Adipocyte (in vitro differentiated cells): ENCODE data around the gene URGCP.
"Not testable (repeated sequence)": the region's sequence is repeated elsewhere in the genome, so short reads cannot be mapped to it uniquely, and the experiment has no call there.

ENCODE experiments used
- DNase-seq: peaks from one replicate; pipeline ENCODE4 v3.0.0-alpha.2; 2015; ENCODE audit warnings: low read depth
- H3K27me3 ChIP-seq: replicated peaks from 2 replicates; pipeline ENCODE4 v1.7.0; 2013; ENCODE audit warnings: mild to moderate bottlenecking, low read length, moderate library complexity; ENCODE audit not compliant: control insufficient read depth, insufficient read depth
- H3K36me3 ChIP-seq: 2 replicates; pipeline ENCODE4 v1.7.0; 2013; ENCODE audit warnings: low read length, mild to moderate bottlenecking, moderate library complexity; ENCODE audit not compliant: control insufficient read depth, insufficient read depth, severe bottlenecking
- H3K4me1 ChIP-seq: 2 replicates; pipeline ENCODE4 v1.7.0; 2013; ENCODE audit warnings: mild to moderate bottlenecking, low read length, moderate library complexity; ENCODE audit not compliant: control insufficient read depth, insufficient read depth
- H3K4me3 ChIP-seq: 2 replicates; pipeline ENCODE4 v1.7.0; 2013; ENCODE audit warnings: mild to moderate bottlenecking, low read length, moderate library complexity
- H3K9ac ChIP-seq: 2 replicates; pipeline ENCODE4 v1.7.0; 2013; ENCODE audit warnings: mild to moderate bottlenecking, low read length, moderate library complexity
- H3K9me3 ChIP-seq: 2 replicates; pipeline ENCODE4 v1.7.0; 2013; ENCODE audit warnings: mild to moderate bottlenecking, low read length, moderate library complexity; ENCODE audit not compliant: control insufficient read depth

URGCP gene

GRCh38 chr7:43847496-43847895 is 58.9 kb downstream of the URGCP start:
- no peak for DNase-seq
- H3K9ac ChIP-seq, result no peak overlapping the region
- no peaks in the 10 kb centered on the region for H3K4me1 ChIP-seq
- no peak overlapping the region for H3K4me3 ChIP-seq
- H3K27me3 ChIP-seq, result no peaks in the 10 kb centered on the region
- H3K36me3 ChIP-seq, result no peaks in the 10 kb centered on the region
- H3K9me3 ChIP-seq, result no peaks in the 10 kb centered on the region

GRCh38 chr7:43844662-43845061 is 61.7 kb downstream of the URGCP start:
- H3K9ac ChIP-seq, result no peak overlapping the region
- no peaks in the 10 kb centered on the region for H3K4me1 ChIP-seq
- no peak for DNase-seq

GRCh38 chr7:43844257-43844656 is 62.1 kb downstream of the URGCP start:
- Histone ChIP-seq H3K36me3 (no peaks in the 10 kb centered on the region), H3K4me1 (no peaks in the 10 kb centered on the region), H3K27me3 (no peaks in the 10 kb centered on the region), H3K9me3 (no peaks in the 10 kb centered on the region), H3K4me3 (no peak overlapping the region), H3K9ac (no peak overlapping the region)
- DNase-seq, result no peak

More at GRCh38 chr7:43844662-43845061, 61.7 kb downstream of the URGCP start:
- Histone ChIP-seq H3K27me3 (no peaks in the 10 kb centered on the region), H3K4me3 (no peak overlapping the region), H3K9me3 (no peaks in the 10 kb centered on the region), H3K36me3 (no peaks in the 10 kb centered on the region)

DNA sequence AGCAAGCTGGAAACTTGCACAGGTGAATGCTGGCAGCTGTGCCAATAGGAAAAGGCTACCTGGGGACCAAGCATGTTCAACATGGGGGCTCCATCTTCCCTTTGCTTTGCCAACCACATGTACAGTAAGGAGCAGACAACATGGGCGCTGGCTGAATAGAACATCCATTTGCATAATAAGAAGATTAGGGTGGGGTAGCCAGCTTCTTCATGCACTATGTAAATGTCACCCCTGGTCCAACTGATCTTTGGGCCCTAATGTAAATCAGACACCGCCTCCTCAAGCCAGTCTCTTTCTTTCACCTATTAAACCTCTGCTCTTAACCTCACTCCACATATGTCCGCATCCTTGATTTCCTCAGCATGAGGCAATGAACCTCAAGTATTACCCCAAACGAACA is 63.1 kb downstream of the URGCP start:
- H3K9me3 ChIP-seq, result no peaks in the 10 kb centered on the region
- peaks cover 4% of the 10 kb centered on the region for H3K4me1 ChIP-seq
- no peak overlapping the region for H3K9ac ChIP-seq
- no peaks in the 10 kb centered on the region for H3K36me3 ChIP-seq
- no peak overlapping the region for H3K4me3 ChIP-seq
- no peak for DNase-seq
- no peaks in the 10 kb centered on the region for H3K27me3 ChIP-seq

- Histone ChIP-seq H3K9ac (peak overlapping the region; percentile 84), H3K36me3 (no peaks in the 10 kb centered on the region), H3K4me1 (peaks cover 4% of the 10 kb centered on the region), H3K4me3 (peak overlapping the region; percentile 74), H3K9me3 (no peaks in the 10 kb centered on the region), H3K27me3 (no peaks in the 10 kb centered on the region)
- no peak for DNase-seq
These were observed 68.2 kb downstream of the URGCP start for GRCh38 chr7:43838201-43838658.

DNA sequence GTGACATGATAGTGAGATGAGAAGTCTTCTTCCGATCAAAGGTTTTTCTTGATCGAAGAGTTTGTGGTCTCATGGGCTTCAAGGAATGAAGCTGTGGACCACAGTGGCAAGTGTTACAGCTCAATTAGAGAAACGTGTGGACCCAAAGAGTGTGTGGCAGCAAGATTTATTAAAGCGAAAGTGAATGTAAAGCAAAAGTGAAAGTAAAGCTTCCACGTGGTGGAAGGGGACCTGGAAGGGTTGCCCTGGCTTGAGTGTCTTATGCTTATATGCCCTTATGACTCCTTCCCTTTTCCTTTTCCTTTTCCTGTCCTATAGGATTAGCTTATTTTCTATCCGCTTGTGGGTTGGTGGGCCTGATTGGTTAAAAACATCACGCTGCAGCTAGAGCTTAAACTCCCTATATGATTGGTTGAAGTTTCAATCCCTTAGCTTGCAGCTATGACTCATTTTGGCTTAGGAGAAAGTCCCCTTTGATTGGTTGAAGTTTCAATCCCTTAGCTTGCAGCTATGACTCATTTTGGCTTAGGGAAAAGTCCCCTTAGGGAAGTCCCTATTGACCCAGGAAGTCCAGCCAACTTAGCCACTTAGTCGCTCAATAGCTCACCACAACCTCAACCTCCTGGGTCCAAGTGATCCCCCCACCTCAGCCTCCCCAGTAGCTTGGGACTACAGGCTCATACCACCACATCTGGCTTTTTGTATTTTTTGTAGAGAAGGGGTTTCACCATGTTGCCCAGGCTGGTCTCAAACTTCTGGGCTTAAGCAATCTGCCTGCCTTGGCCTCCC is 71.7 kb downstream of the URGCP start:
- DNase-seq, result no peak
- Histone ChIP-seq H3K9ac (no peak overlapping the region), H3K9me3 (peaks cover 7% of the 10 kb centered on the region), H3K4me3 (peak overlapping the region; percentile 25), H3K27me3 (no peaks in the 10 kb centered on the region), H3K4me1 (peaks cover 4% of the 10 kb centered on the region), H3K36me3 (no peaks in the 10 kb centered on the region)

GRCh38 chr7:43830917-43831316 is 75.5 kb downstream of the URGCP start:
- H3K27me3 ChIP-seq, result peaks cover 16% of the 10 kb centered on the region
- H3K4me3 ChIP-seq, DNase-seq: not testable (repeated sequence)

More at GRCh38 chr7:43830917-43831316, 75.5 kb downstream of the URGCP start:
- not testable (repeated sequence) for H3K4me1 ChIP-seq, H3K9me3 ChIP-seq, H3K36me3 ChIP-seq, H3K9ac ChIP-seq
